ENCODE measurements around the gene CENPV. TPM values are rescaled to one million over a fixed set of nuclear protein-coding genes. Genes with fewer than 3 reads are reported as not detected.

CENPV gene
- total RNA-seq, 2 experiments from 2014 or later: 18.5 to 19.4 TPM

DNA sequence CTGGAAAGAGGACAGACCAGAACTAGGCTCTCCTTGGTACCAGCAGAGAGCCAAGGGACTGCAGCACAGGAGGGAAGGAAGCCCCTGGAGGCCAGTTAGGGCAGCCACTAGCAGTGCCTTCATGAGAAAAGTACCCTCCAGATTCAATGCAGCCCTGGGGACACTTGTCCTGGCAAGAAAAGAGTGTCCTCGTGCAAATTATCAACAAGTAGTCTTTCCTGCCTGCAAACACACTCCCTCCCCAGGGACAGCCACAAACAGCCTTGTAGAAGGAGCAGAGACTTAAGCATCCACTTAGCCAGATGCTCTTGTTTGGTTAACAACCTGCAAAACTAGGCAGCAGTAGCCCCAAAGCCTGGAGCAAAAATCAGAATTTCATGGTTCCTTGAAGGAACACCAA is 24.3 kb downstream of the CENPV start:
- TF ChIP-seq, protein P1, sequence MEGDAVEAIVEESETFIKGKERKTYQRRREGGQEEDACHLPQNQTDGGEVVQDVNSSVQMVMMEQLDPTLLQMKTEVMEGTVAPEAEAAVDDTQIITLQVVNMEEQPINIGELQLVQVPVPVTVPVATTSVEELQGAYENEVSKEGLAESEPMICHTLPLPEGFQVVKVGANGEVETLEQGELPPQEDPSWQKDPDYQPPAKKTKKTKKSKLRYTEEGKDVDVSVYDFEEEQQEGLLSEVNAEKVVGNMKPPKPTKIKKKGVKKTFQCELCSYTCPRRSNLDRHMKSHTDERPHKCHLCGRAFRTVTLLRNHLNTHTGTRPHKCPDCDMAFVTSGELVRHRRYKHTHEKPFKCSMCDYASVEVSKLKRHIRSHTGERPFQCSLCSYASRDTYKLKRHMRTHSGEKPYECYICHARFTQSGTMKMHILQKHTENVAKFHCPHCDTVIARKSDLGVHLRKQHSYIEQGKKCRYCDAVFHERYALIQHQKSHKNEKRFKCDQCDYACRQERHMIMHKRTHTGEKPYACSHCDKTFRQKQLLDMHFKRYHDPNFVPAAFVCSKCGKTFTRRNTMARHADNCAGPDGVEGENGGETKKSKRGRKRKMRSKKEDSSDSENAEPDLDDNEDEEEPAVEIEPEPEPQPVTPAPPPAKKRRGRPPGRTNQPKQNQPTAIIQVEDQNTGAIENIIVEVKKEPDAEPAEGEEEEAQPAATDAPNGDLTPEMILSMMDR (IDR thresholded peaks at IDR 0.05): no peak
- Mint-ChIP-seq H3K9me3 (no peaks in the 10 kb centered on the region), H3K27ac (no peak overlapping the region), H3K36me3 (ENCODE audit: low read depth) (peaks cover 26% of the 10 kb centered on the region), H3K4me3 (no peak overlapping the region), H3K4me1 (ENCODE audit: low read depth) (no peaks in the 10 kb centered on the region), H3K27me3 (no peaks in the 10 kb centered on the region)
- CTCF ChIA-PET: no interaction called here
- DNase-seq: no peak
- ATAC-seq (ENCODE audit: poor library complexity): no peak
- no peak overlapping the region for H3K27ac ChIP-seq (ENCODE audit: low read depth in 1 of 2, low read length in 2 of 2)
- no peaks in the 10 kb centered on the region for H3K27me3 ChIP-seq (ENCODE audit: control insufficient read depth in 1 of 2, insufficient read depth in 2 of 2, low read length in 2 of 2)
- intact Hi-C loops (cut with DNase I, micrococcal nuclease): no loop called here
- POLR2A ChIA-PET: no interaction called here
- H3K4me3 ChIP-seq (ENCODE audit: low read length): no peak overlapping the region
- H3K36me3 ChIP-seq (ENCODE audit: insufficient read depth, low read length): peaks cover 23% of the 10 kb centered on the region
- H3K9me3 ChIP-seq (ENCODE audit: control insufficient read depth in 1 of 2, insufficient read depth in 1 of 2, low read length in 2 of 2): no peaks in the 10 kb centered on the region
- H3K4me1 ChIP-seq (ENCODE audit: insufficient read depth, low read length): no peaks in the 10 kb centered on the region

DNA sequence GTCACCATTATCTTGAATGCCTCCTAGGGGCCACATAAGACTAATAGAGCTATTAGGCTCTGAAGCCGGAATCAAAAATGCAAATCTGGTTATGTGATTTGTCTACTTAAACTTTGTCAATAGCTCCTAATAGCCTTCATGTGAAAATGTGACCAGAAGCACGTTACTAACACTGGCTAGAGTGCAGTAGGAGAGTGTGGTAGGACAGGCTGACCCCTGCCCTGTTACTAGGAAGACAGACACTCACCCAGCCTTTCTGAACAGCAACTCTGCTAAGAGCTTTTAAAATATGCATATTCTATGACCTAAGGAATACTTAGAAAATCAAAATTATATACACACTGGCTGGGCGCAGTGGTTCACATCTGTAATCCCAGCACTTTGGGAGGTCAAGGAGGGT is 26.3 kb downstream of the CENPV start:
- no peak for DNase-seq
- Histone ChIP-seq H3K4me3 (ENCODE audit: low read length) (no peak overlapping the region), H3K36me3 (ENCODE audit: insufficient read depth, low read length) (peaks cover 23% of the 10 kb centered on the region), H3K27me3 (ENCODE audit: control insufficient read depth in 1 of 2, insufficient read depth in 2 of 2, low read length in 2 of 2) (no peaks in the 10 kb centered on the region), H3K9me3 (ENCODE audit: control insufficient read depth in 1 of 2, insufficient read depth in 1 of 2, low read length in 2 of 2) (no peaks in the 10 kb centered on the region), H3K27ac (ENCODE audit: low read depth in 1 of 2, low read length in 2 of 2) (no peak overlapping the region), H3K4me1 (ENCODE audit: insufficient read depth, low read length) (no peaks in the 10 kb centered on the region)
- Mint-ChIP-seq H3K36me3 (ENCODE audit: low read depth) (peaks cover 32% of the 10 kb centered on the region), H3K4me3 (no peak overlapping the region), H3K4me1 (ENCODE audit: low read depth) (no peaks in the 10 kb centered on the region), H3K27me3 (no peaks in the 10 kb centered on the region), H3K9me3 (no peaks in the 10 kb centered on the region), H3K27ac (no peak overlapping the region)
- ChIA-PET POLR2A (interaction anchor here (1.2 kb wide), 1 partner anchor 41 kb away, joined by 4 read pairs; no protein-coding TSS in a partner anchor), CTCF (interaction anchor here (1.0 kb wide), 1 partner anchor 24 kb away, joined by 3 read pairs; no protein-coding TSS in a partner anchor)
- TF ChIP-seq, protein P1 (IDR thresholded peaks at IDR 0.05): no peak
- ATAC-seq (ENCODE audit: poor library complexity): no peak
- intact Hi-C loops (cut with DNase I, micrococcal nuclease): no loop called here

DNA sequence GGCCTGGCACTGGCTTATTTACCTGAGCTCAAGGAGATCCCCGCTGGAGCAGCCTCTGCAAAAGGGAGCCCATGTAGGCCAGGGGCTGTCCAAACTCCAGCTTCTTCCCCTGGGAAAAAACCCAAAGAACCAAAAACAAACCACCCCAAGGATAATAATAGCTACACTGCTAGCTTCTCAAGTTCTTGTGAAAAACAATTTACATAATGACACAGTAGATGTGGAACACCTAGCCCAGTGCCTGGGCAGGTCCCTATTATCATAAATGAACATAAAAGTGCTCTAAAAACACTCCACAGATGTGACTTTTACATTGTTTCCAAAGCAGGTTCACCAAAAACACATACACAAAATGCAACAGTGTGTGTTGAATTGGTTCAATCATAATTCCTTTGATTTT is 27.3 kb downstream of the CENPV start:
- POLR2A ChIA-PET: interaction anchor here (0.5 to 1.2 kb wide), 2 partner anchors 40 to 48 kb away, joined by 3 to 4 read pairs; no protein-coding TSS in a partner anchor
- DNase-seq (no peak), ATAC-seq (ENCODE audit: poor library complexity) (no peak)
- H3K36me3 Mint-ChIP-seq (ENCODE audit: low read depth): peaks cover 39% of the 10 kb centered on the region
- Histone ChIP-seq H3K27ac (ENCODE audit: low read depth in 1 of 2, low read length in 2 of 2) (no peak overlapping the region), H3K4me3 (ENCODE audit: low read length) (no peak overlapping the region), H3K27me3 (ENCODE audit: control insufficient read depth in 1 of 2, insufficient read depth in 2 of 2, low read length in 2 of 2) (no peaks in the 10 kb centered on the region), H3K4me1 (ENCODE audit: insufficient read depth, low read length) (no peaks in the 10 kb centered on the region), H3K9me3 (ENCODE audit: control insufficient read depth in 1 of 2, insufficient read depth in 1 of 2, low read length in 2 of 2) (no peaks in the 10 kb centered on the region), H3K36me3 (ENCODE audit: insufficient read depth, low read length) (peaks cover 23% of the 10 kb centered on the region)
- no peak overlapping the region for H3K4me3 Mint-ChIP-seq
- H3K4me1 Mint-ChIP-seq (ENCODE audit: low read depth): no peaks in the 10 kb centered on the region
- no peaks in the 10 kb centered on the region for H3K27me3 Mint-ChIP-seq
- H3K9me3 Mint-ChIP-seq: no peaks in the 10 kb centered on the region
- TF ChIP-seq, protein P1 (IDR thresholded peaks at IDR 0.05): no peak
- CTCF ChIA-PET: no interaction called here
- no peak overlapping the region for H3K27ac Mint-ChIP-seq
- intact Hi-C loops (cut with DNase I, micrococcal nuclease): no loop called here

Data from CD4-positive, alpha-beta T cell (primary cell).